Fibroblast of villous mesenchyme (primary cell): ENCODE results near the gene TEX13C. TPM values are rescaled to one million over a fixed set of nuclear protein-coding genes. Genes with fewer than 3 reads are reported as not detected.

Experiments used
- DNase-seq: peaks from one replicate; pipeline ENCODE4 v3.0.0-alpha.2; 2010; ENCODE audit warnings: low read depth
- H3K4me3 ChIP-seq: 2 replicates; pipeline ENCODE4 v1.5.1; 2011; ENCODE audit warnings: low read depth, mild to moderate bottlenecking, low read length
- CTCF ChIP-seq: IDR thresholded peaks from 2 replicates; pipeline ENCODE4 v1.5.1; 2012; ENCODE audit warnings: low read depth, mild to moderate bottlenecking, low read length; ENCODE audit not compliant: insufficient read depth
- total RNA-seq: library from RNA; depleted of rRNA; stranded (reverse); fragments of >200 nt; gene quantifications from 2 replicates; pipeline ENCODE4 v1.2.3, GENCODE V29; 2012

TEX13C gene
- total RNA-seq, 1 donor = not detected

DNA sequence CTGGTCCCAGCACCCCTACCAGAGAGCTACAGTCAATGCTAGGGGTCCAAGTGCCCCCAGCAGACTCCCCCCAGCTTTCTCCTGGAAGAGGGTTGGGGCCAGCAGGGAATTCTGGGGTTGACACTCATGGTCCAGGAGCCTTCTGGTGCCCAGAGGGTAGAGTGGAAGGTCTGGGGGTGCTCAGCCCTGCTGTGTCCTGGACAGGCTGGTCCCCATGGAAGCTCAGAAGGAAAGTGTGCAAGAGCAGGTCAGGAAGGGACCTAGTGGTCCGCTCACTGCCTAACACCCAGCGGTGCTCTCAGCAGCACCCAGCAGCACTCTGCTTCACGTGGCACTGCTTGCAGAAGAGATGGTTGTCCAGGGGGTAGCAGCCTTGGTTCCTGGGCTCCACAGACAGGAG, 6.9 kb downstream of the TEX13C start:
- DNase-seq = no peak
- no peak overlapping the region for H3K4me3 ChIP-seq
- no peak for TF ChIP-seq CTCF

DNA sequence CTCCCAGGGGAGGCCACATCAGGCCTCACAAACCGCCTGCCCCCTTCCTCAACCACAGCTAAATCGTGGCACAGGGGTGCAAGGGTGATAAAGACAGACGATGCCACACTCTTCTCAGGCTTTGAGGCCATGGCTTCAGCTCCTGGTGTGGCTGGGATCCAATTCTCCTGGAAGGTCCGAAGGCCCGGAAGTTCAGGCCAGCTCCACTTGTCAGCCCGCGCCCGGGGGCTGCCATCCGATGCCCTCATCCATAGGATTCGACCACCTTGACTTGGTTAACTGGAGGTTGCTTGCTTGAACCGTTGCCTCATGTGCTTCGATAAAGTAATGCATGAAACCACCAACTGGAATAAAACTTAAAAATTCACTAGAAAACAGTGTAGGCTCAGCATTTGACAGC, 8.2 kb downstream of the TEX13C start:
- TF ChIP-seq CTCF = no peak
- H3K4me3 ChIP-seq = no peak overlapping the region
- DNase-seq = no peak

GRCh38 chrX:125333583-125333982, 13.9 kb downstream of the TEX13C start:
- H3K4me3 ChIP-seq = no peak overlapping the region
- DNase-seq = no peak
- no peak for TF ChIP-seq CTCF

GRCh38 chrX:125340490-125340889, 20.8 kb downstream of the TEX13C start:
- no peak for DNase-seq
- H3K4me3 ChIP-seq = no peak overlapping the region
- TF ChIP-seq CTCF = no peak

DNA sequence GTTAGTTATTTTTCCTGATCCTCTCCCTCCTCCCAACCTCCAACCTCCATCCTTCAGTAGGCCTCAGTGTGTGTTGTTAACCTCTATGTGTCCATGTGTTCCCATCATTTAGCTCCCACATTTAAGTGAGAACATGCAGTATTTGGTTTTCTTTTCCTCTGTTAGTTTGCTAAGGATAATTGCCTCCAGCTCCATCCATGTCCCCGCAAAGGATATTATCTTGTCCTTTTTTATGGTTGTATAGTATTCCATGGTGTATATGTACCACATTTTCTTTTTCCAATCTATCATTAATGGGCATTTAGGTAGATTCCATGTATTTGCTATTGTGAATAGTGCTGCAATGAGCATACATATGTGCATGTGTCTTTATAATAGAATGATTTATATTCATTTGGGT, 54.5 kb downstream of the TEX13C start:
- no peak for TF ChIP-seq CTCF
- no peak overlapping the region for H3K4me3 ChIP-seq
- no peak for DNase-seq
